ENCODE measurements around the gene NR2C1. TPM values are rescaled to one million over a fixed set of nuclear protein-coding genes. Genes with fewer than 3 reads are reported as not detected.
A peak's percentile ranks its signal among the peaks of the same experiment; 100 is the strongest.

NR2C1 gene
- polyA plus RNA-seq, 3 donors = 2.2 to 24.7 (median 6.0) TPM

DNA sequence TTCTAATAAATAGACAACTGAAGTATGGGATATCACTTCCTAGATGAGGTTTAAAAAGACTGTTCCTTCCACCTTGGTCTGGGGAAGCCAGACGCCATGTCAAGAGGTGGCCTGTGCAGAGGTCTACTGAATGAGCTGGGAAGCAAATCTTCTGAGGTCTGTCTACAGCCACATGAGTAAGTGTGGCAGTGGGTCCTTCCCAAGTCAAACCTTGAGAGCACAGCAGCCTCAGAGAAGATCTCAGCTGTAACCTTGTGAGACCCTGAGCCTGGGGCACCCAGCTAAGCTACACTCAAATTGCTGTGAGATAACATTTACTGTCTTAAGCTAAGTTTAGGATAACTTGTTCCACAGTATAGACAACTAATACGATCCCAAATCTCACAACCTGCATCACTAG is 90.1 kb downstream of the NR2C1 start:
- Histone ChIP-seq H3K4me2 (replicated peaks; ENCODE audit: extremely low read depth, low read length, poor library complexity, severe bottlenecking) (no peak overlapping the region), H3K9me3 (replicated peaks in 1 of 2; ENCODE audit: control insufficient read depth in 1 of 2, insufficient read depth in 1 of 2, low read length in 2 of 2) (no peaks in the 10 kb centered on the region), H3K9ac (ENCODE audit: insufficient read depth, low read length, poor library complexity, severe bottlenecking) (no peak overlapping the region), H3K36me3 (replicated peaks in 1 of 2; ENCODE audit: control insufficient read depth in 1 of 2, insufficient read depth in 2 of 2, low read length in 2 of 2) (peaks cover 12 to 57% of the 10 kb centered on the region in 2 donors), H3K27ac (ENCODE audit: low read depth in 1 of 2, low read length in 2 of 2) (peak overlapping the region in 1 of 2 donors; percentile 21), H3K4me3 (replicated peaks in 1 of 3; ENCODE audit: low read depth in 2 of 3, low read length in 3 of 3) (no peak overlapping the region), H3K79me2 (ENCODE audit: insufficient read depth, low read length) (peaks cover 15% of the 10 kb centered on the region), H3K27me3 (ENCODE audit: control insufficient read depth in 2 of 2, insufficient read depth in 2 of 2, low read length in 2 of 2) (no peaks in the 10 kb centered on the region), H3K4me1 (ENCODE audit: control insufficient read depth in 1 of 2, insufficient read depth in 2 of 2, low read length in 2 of 2) (no peaks in the 10 kb centered on the region), H2AFZ (ENCODE audit: insufficient read depth, low read depth, low read length, poor library complexity, severe bottlenecking) (no peak overlapping the region), H4K20me1 (ENCODE audit: insufficient read depth, low read length) (peaks cover 19% of the 10 kb centered on the region)
- Mint-ChIP-seq H3K27me3 (ENCODE audit: low read depth in 3 of 3) (no peaks in the 10 kb centered on the region), H3K27ac (peak overlapping the region in 2 of 7 donors; percentile 16 to 57), H3K4me3 (no peak overlapping the region), H3K9me3 (no peaks in the 10 kb centered on the region), H3K4me1 (peaks cover 5% of the 10 kb centered on the region), H3K36me3 (peaks cover 38 to 57% of the 10 kb centered on the region in 2 donors)
- TF ChIP-seq, protein P1, sequence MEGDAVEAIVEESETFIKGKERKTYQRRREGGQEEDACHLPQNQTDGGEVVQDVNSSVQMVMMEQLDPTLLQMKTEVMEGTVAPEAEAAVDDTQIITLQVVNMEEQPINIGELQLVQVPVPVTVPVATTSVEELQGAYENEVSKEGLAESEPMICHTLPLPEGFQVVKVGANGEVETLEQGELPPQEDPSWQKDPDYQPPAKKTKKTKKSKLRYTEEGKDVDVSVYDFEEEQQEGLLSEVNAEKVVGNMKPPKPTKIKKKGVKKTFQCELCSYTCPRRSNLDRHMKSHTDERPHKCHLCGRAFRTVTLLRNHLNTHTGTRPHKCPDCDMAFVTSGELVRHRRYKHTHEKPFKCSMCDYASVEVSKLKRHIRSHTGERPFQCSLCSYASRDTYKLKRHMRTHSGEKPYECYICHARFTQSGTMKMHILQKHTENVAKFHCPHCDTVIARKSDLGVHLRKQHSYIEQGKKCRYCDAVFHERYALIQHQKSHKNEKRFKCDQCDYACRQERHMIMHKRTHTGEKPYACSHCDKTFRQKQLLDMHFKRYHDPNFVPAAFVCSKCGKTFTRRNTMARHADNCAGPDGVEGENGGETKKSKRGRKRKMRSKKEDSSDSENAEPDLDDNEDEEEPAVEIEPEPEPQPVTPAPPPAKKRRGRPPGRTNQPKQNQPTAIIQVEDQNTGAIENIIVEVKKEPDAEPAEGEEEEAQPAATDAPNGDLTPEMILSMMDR (IDR thresholded peaks at IDR 0.05) = no peak
- DNase-seq = no peak
- 100% methylated on average over 2 of the region's 2 CpGs for WGBS (ENCODE audit: insufficient coverage)
- intact Hi-C loops (cut with micrococcal nuclease) = no loop called here

GRCh38 chr12:94982456-94982855 is 91.0 kb downstream of the NR2C1 start:
- H3K27me3 Mint-ChIP-seq (ENCODE audit: low read depth in 3 of 3) = no peaks in the 10 kb centered on the region
- 100% methylated on average over 5 of the region's 7 CpGs for WGBS (ENCODE audit: insufficient coverage)

More at GRCh38 chr12:94982456-94982855, 91.0 kb downstream of the NR2C1 start:
- peaks cover 10% of the 10 kb centered on the region for H4K20me1 ChIP-seq (ENCODE audit: insufficient read depth, low read length)
- H3K4me1 Mint-ChIP-seq = peaks cover 2% of the 10 kb centered on the region
- TF ChIP-seq, protein P1 (IDR thresholded peaks at IDR 0.05) = no peak
- no peak overlapping the region for H3K27ac ChIP-seq (ENCODE audit: low read depth in 1 of 2, low read length in 2 of 2)
- H3K4me3 ChIP-seq (replicated peaks in 1 of 3; ENCODE audit: low read depth in 2 of 3, low read length in 3 of 3) = no peak overlapping the region
- intact Hi-C loops (cut with micrococcal nuclease) = no loop called here
- H3K4me1 ChIP-seq (ENCODE audit: control insufficient read depth in 1 of 2, insufficient read depth in 2 of 2, low read length in 2 of 2) = no peaks in the 10 kb centered on the region
- no peaks in the 10 kb centered on the region for H3K27me3 ChIP-seq (ENCODE audit: control insufficient read depth in 2 of 2, insufficient read depth in 2 of 2, low read length in 2 of 2)
- peaks cover 15% of the 10 kb centered on the region for H3K79me2 ChIP-seq (ENCODE audit: insufficient read depth, low read length)
- no peak overlapping the region for H3K4me2 ChIP-seq (replicated peaks; ENCODE audit: extremely low read depth, low read length, poor library complexity, severe bottlenecking)
- peak overlapping the region in 2 of 7 donors; percentile 23 to 68 for H3K27ac Mint-ChIP-seq
- H3K9ac ChIP-seq (ENCODE audit: insufficient read depth, low read length, poor library complexity, severe bottlenecking) = no peak overlapping the region
- peaks cover 12 to 57% of the 10 kb centered on the region in 2 donors for H3K36me3 ChIP-seq (replicated peaks in 1 of 2; ENCODE audit: control insufficient read depth in 1 of 2, insufficient read depth in 2 of 2, low read length in 2 of 2)
- no peaks in the 10 kb centered on the region for H3K9me3 ChIP-seq (replicated peaks in 1 of 2; ENCODE audit: control insufficient read depth in 1 of 2, insufficient read depth in 1 of 2, low read length in 2 of 2)
- no peak overlapping the region for H3K4me3 Mint-ChIP-seq
- no peak overlapping the region for H2AFZ ChIP-seq (ENCODE audit: insufficient read depth, low read depth, low read length, poor library complexity, severe bottlenecking)
- H3K9me3 Mint-ChIP-seq = no peaks in the 10 kb centered on the region
- no peak for DNase-seq
- peaks cover 40 to 53% of the 10 kb centered on the region in 2 donors for H3K36me3 Mint-ChIP-seq

Measured in CD14-positive monocyte (primary cell).